ENCODE data around the gene KAZN.

KAZN gene

GRCh38 chr1:14964711-14965055 is 366.2 kb downstream of the KAZN start:
- no peaks in the 10 kb centered on the region; the same call in 1 of the 2 replicates for H3K27me3 ChIP-seq (ENCODE audit: insufficient read depth, low read length)
- H3K9me3 ChIP-seq (ENCODE audit: low read length): no peaks in the 10 kb centered on the region
- no peaks in the 10 kb centered on the region; the same call in 1 of the 2 replicates for H3K36me3 ChIP-seq (ENCODE audit: insufficient read depth, low read length)
- H3K4me1 ChIP-seq (ENCODE audit: insufficient read depth, low read length, severe bottlenecking): no peaks in the 10 kb centered on the region
- no peak overlapping the region for H2AFZ ChIP-seq (ENCODE audit: low read length)
- H3K4me2 ChIP-seq (ENCODE audit: low read length): no peak overlapping the region
- H3K79me2 ChIP-seq (ENCODE audit: insufficient read depth, low read length): no peaks in the 10 kb centered on the region
- H3K27ac ChIP-seq (ENCODE audit: low read depth, low read length, poor library complexity, severe bottlenecking): no peak overlapping the region
- H3K9ac ChIP-seq (ENCODE audit: low read length): no peak overlapping the region
- H3K9me2 ChIP-seq (ENCODE audit: low read depth, low read length): no peaks in the 10 kb centered on the region
- no peak overlapping the region for H3K4me3 ChIP-seq (ENCODE audit: low read depth, low read length, poor library complexity, severe bottlenecking)
- no peaks in the 10 kb centered on the region for H4K20me1 ChIP-seq (ENCODE audit: insufficient read depth, low read length)
- TF ChIP-seq CTCF (IDR thresholded peaks at IDR 0.05; ENCODE audit: low read length) (no peak), EZH2 (IDR thresholded peaks at IDR 0.05; ENCODE audit: borderline replicate concordance, low read length) (no peak)
- no peaks in the 10 kb centered on the region for H3F3A ChIP-seq (ENCODE audit: insufficient read depth, low read length)

GRCh38 chr1:14968251-14968851 is 369.9 kb downstream of the KAZN start:
- no peak for TF ChIP-seq EZH2 (IDR thresholded peaks at IDR 0.05; ENCODE audit: borderline replicate concordance, low read length)
- no peak for TF ChIP-seq CTCF (IDR thresholded peaks at IDR 0.05; ENCODE audit: low read length)
- H3K4me3 ChIP-seq (ENCODE audit: low read depth, low read length, poor library complexity, severe bottlenecking): no peak overlapping the region
- H3K9me2 ChIP-seq (ENCODE audit: low read depth, low read length): no peaks in the 10 kb centered on the region
- no peak overlapping the region for H2AFZ ChIP-seq (ENCODE audit: low read length)
- no peaks in the 10 kb centered on the region for H3K79me2 ChIP-seq (ENCODE audit: insufficient read depth, low read length)
- no peaks in the 10 kb centered on the region for H4K20me1 ChIP-seq (ENCODE audit: insufficient read depth, low read length)
- no peak overlapping the region for H3K9ac ChIP-seq (ENCODE audit: low read length)
- H3K4me2 ChIP-seq (ENCODE audit: low read length): no peak overlapping the region
- peaks cover 9% of the 10 kb centered on the region for H3K4me1 ChIP-seq (ENCODE audit: insufficient read depth, low read length, severe bottlenecking)
- H3K36me3 ChIP-seq (ENCODE audit: insufficient read depth, low read length): no peaks in the 10 kb centered on the region; the same call in 1 of the 2 replicates
- no peak overlapping the region for H3K27ac ChIP-seq (ENCODE audit: low read depth, low read length, poor library complexity, severe bottlenecking)
- H3F3A ChIP-seq (ENCODE audit: insufficient read depth, low read length): no peaks in the 10 kb centered on the region
- H3K27me3 ChIP-seq (ENCODE audit: insufficient read depth, low read length): no peaks in the 10 kb centered on the region; the same call in 1 of the 2 replicates
- no peaks in the 10 kb centered on the region for H3K9me3 ChIP-seq (ENCODE audit: low read length)

GRCh38 chr1:14969006-14969405 is 370.5 kb downstream of the KAZN start:
- H3K4me2 ChIP-seq (ENCODE audit: low read length): no peak overlapping the region
- H2AFZ ChIP-seq (ENCODE audit: low read length): no peak overlapping the region
- peaks cover 9% of the 10 kb centered on the region for H3K4me1 ChIP-seq (ENCODE audit: insufficient read depth, low read length, severe bottlenecking)
- H3K79me2 ChIP-seq (ENCODE audit: insufficient read depth, low read length): no peaks in the 10 kb centered on the region
- no peaks in the 10 kb centered on the region for H3F3A ChIP-seq (ENCODE audit: insufficient read depth, low read length)
- no peaks in the 10 kb centered on the region; the same call in 1 of the 2 replicates for H3K36me3 ChIP-seq (ENCODE audit: insufficient read depth, low read length)
- no peaks in the 10 kb centered on the region; the same call in 1 of the 2 replicates for H3K27me3 ChIP-seq (ENCODE audit: insufficient read depth, low read length)
- H3K9me2 ChIP-seq (ENCODE audit: low read depth, low read length): no peaks in the 10 kb centered on the region
- no peak overlapping the region for H3K27ac ChIP-seq (ENCODE audit: low read depth, low read length, poor library complexity, severe bottlenecking)
- H3K4me3 ChIP-seq (ENCODE audit: low read depth, low read length, poor library complexity, severe bottlenecking): no peak overlapping the region
- TF ChIP-seq CTCF (IDR thresholded peaks at IDR 0.05; ENCODE audit: low read length) (no peak), EZH2 (IDR thresholded peaks at IDR 0.05; ENCODE audit: borderline replicate concordance, low read length) (no peak)
- no peaks in the 10 kb centered on the region for H4K20me1 ChIP-seq (ENCODE audit: insufficient read depth, low read length)
- H3K9me3 ChIP-seq (ENCODE audit: low read length): 0 out of 2 replicates have a peak, but pooled peaks cover 2% of the 10 kb centered on the region
- no peak overlapping the region for H3K9ac ChIP-seq (ENCODE audit: low read length)
